ENCODE measurements around the gene EOMES. TPM values are rescaled to one million over a fixed set of nuclear protein-coding genes. Genes with fewer than 3 reads are reported as not detected.

The EOMES gene
- total RNA-seq, 4 donors from 2014 or later = 0.22 to 0.68 (median 0.65) TPM; not detected in 1

DNA sequence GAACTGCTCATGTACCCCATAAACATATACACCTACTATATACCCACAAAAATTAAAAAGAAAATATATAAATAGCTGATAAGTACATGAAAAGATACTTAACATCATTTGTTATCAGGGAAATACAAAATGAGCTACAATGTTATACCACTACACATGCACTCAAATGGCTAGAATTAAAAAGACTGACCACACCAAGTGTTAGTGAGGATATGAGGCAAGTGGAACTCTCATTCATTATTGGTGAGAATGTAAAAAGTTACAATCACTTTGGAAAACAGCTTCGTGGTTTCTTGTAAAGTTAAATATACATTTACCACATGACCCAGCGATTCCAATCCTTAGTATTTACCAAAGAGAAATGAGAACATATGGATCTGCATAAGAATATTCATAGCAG is 26.5 kb downstream of the EOMES start:
- TF ChIP-seq, protein P1, sequence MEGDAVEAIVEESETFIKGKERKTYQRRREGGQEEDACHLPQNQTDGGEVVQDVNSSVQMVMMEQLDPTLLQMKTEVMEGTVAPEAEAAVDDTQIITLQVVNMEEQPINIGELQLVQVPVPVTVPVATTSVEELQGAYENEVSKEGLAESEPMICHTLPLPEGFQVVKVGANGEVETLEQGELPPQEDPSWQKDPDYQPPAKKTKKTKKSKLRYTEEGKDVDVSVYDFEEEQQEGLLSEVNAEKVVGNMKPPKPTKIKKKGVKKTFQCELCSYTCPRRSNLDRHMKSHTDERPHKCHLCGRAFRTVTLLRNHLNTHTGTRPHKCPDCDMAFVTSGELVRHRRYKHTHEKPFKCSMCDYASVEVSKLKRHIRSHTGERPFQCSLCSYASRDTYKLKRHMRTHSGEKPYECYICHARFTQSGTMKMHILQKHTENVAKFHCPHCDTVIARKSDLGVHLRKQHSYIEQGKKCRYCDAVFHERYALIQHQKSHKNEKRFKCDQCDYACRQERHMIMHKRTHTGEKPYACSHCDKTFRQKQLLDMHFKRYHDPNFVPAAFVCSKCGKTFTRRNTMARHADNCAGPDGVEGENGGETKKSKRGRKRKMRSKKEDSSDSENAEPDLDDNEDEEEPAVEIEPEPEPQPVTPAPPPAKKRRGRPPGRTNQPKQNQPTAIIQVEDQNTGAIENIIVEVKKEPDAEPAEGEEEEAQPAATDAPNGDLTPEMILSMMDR (IDR thresholded peaks at IDR 0.05; ENCODE audit: low read depth) = no peak

DNA sequence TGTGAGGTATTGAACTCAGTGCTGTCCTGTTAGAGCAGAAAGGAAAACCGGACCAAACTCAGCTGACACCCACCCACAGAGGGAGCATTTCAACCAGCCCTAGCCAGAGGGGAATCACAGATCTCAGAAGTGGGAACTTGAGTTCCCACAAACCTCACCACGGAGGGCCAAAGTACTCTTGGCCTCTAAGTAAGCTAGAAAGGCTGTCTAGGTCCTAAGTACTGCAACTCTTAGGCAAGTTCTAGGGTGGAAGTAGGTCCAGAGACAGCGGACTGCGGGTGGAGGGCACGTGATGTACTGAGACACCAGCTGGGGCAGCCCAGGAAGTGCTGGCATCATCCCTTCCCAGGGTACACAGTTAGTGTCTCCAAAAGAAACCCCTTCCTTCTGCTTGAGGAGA is 34.1 kb downstream of the EOMES start:
- TF ChIP-seq, protein P1 (IDR thresholded peaks at IDR 0.05; ENCODE audit: low read depth) = no peak

DNA sequence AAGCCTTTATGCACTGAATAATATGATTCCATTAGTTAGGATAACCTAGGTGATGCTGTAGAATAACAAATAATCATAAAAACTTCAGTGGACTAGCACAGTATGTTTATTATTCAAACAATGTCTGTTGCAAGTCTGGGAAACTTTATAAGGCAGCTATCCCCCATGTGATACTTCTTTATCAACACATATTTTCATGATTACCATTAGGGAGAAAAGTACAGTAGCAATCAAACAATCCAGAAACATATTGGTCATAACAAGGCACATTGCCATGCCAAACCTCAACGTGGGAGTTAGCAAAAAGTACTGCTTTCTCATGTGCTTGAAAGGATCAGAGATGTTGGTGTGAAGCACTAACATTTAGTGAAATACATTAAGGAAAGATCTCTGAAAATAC is 35.5 kb downstream of the EOMES start:
- TF ChIP-seq, protein P1 (IDR thresholded peaks at IDR 0.05; ENCODE audit: low read depth) = no peak

DNA sequence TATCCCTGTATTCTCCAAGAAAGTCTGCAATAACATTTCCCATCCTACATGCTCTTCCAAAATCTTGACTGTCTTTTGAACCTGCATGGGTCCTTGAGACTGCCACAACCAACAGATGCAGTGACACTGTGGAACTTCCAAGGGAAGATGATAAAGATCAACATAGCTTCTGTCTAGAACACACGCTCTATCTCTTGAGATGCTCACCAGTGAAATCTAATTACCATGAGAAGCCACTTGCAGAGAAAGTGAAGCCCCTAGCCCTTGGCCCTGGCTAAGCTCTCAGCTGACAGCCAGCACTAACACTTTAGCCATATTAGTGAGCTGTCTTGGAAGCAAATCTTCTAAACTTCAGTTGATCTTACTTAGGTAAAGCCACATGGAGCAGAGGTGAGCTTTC is 36.6 kb downstream of the EOMES start:
- TF ChIP-seq, protein P1 (IDR thresholded peaks at IDR 0.05; ENCODE audit: low read depth) = no peak

DNA sequence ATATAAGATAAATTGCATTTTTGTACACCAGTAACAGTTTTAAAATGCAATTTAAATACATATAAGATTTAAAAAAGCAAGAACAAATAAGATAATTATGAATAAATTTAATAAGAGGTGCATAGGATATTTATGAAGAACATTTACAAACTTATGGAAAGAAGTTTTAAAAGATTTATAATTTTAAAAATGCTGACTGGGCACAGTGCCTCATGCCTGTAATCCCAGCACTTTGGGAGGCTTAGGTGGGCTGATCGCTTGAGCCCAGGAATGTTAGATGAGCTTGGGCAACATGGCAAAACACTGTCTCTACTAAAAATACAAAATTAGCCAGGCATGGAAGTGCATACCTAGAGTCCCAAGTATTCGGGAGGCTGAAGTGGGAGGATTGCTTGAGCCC is 37.8 kb downstream of the EOMES start:
- TF ChIP-seq, protein P1 (IDR thresholded peaks at IDR 0.05; ENCODE audit: low read depth) = no peak

DNA sequence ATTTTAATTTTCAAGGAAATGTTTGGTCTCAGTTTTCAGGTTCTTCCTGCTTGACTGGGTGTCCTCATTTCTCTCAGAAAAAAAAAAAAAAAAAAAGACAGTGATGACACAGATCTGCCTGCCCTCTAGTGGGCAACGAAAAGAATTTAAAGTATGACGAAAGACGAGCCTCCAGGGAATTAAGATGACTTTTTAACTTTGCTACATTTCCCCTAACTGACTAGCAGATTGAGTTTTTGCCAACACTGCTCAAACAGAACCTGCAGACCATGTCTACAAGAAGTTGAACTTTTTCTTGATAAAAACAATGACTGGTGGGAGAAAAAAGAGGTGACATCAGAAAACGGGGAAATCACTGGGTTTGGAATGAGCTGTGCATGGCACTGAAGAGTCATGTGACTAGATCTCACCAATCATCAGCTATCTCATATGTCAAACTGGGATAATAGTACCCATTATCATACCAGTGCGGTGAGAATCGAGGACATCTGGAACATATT is 40.8 kb downstream of the EOMES start:
- TF ChIP-seq, protein P1 (IDR thresholded peaks at IDR 0.05; ENCODE audit: low read depth) = no peak

DNA sequence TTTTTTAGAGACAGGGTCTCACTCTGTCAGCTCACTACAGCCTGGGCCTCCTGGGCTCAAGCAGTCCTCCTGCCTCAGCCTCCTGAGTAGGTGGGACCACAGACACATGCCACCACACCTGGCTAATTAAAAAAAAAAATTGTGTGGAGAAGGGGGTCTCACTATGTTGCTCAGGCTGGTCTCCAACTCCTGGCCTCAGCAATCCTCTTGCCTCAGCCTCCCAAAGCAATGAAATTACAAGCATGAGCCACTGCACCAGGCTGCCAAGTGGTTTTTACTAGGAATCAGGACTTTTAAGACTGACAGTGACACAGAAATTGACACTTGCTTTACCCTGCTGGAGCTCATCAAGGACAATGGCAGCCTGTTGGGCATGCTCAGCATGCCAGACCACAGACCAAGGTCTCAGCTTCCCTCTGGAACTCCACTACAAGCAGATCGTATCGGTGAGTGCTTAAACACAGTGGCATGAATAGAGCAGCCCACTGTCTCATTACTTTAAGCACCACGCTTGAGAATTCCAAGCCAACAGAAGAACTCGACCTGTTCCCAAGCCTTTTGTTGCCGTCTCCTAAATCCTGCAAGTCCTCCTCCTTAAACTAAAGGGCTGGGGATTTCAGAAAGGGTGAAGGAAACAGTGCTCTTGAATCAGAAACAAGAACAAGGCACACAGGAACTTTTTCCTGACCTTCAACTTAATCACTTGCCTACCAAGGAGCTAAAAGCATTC is 41.4 kb downstream of the EOMES start:
- TF ChIP-seq, protein P1 (IDR thresholded peaks at IDR 0.05; ENCODE audit: low read depth) = no peak

Data from subcutaneous adipose tissue (tissue), 4 donors.